HEK293 (cell line): ENCODE measurements around the gene FBXO9.

ENCODE experiments used
- CTCF ChIA-PET: fragments of 350-600 bp; formaldehyde crosslinking; extraction: SDS; loops from one replicate; lab custom pipeline; 2021; ENCODE audit warnings: antibody characterized with exemption; lab: Yijun Ruan, JAX
- POLR2A ChIA-PET: fragments of 300-600 bp; formaldehyde crosslinking; extraction: SDS; loops from one replicate; lab custom pipeline; 2020; ENCODE audit warnings: antibody characterized with exemption, inconsistent platforms; lab: Yijun Ruan, JAX
- H3K27ac ChIP-seq: fragments of 200-500 bp; sonication (Bioruptor generic); 2 replicates; pipeline ENCODE4 v1.5.1; 2014; ENCODE audit warnings: low read depth, low read length, control low read depth, inconsistent platforms; ENCODE audit errors: extremely low read depth
- H3K36me3 ChIP-seq, 2 experiments: fragments of 200-500 bp in 1 of 2; sonication (Bioruptor generic) in 1 of 2; 1 replicate in 1 of 2; 2 replicates in 1 of 2; pipeline ENCODE4 v1.5.1; 2014 to 2017; ENCODE audit warnings: inconsistent platforms in 2 of 2, low read length in 2 of 2; ENCODE audit not compliant: control insufficient read depth in 2 of 2, insufficient read depth in 1 of 2
- H3K4me1 ChIP-seq: fragments of 200-500 bp; sonication (Bioruptor generic); 2 replicates; pipeline ENCODE4 v1.5.1; 2014; ENCODE audit warnings: mild to moderate bottlenecking, low read length, inconsistent platforms; ENCODE audit not compliant: control insufficient read depth, insufficient read depth
- H3K4me3 ChIP-seq: 2 replicates; pipeline ENCODE4 v1.5.1; 2011; ENCODE audit warnings: low read depth, mild to moderate bottlenecking, control low read depth, low read length, moderate library complexity
- H3K9me3 ChIP-seq: fragments of 200-500 bp; sonication (Bioruptor generic); 2 replicates; pipeline ENCODE4 v1.5.1; 2014; ENCODE audit warnings: low read depth, low read length, inconsistent platforms; ENCODE audit not compliant: control insufficient read depth, insufficient read depth
- AEBP2 ChIP-seq: fragments of 450-650 bp; formaldehyde crosslinking; IDR thresholded peaks from 2 replicates; pipeline ENCODE4 v1.5.1; 2016; ENCODE audit warnings: missing biosample characterization, missing genetic modification characterization, borderline replicate concordance
- KLF8 ChIP-seq: fragments of 450-650 bp; formaldehyde crosslinking; IDR thresholded peaks from 2 replicates; pipeline ENCODE4 v1.5.1; 2016; ENCODE audit warnings: missing biosample characterization, missing genetic modification characterization
- MEIS1 ChIP-seq: sonication (generic); formaldehyde crosslinking; IDR thresholded peaks from 2 replicates; pipeline ENCODE4 v1.8.1; 2022; ENCODE audit warnings: missing genetic modification reagents, mild to moderate bottlenecking, borderline replicate concordance
- OVOL3 ChIP-seq: fragments of 450-650 bp; formaldehyde crosslinking; IDR thresholded peaks from 2 replicates; pipeline ENCODE4 v1.5.1; 2016; ENCODE audit warnings: missing biosample characterization, missing genetic modification characterization
- PRDM10 ChIP-seq: fragments of 450-650 bp; formaldehyde crosslinking; IDR thresholded peaks from 2 replicates; pipeline ENCODE4 v1.5.1; 2016; ENCODE audit warnings: missing biosample characterization, missing genetic modification characterization
- SP2 ChIP-seq: fragments of 450-650 bp; formaldehyde crosslinking; IDR thresholded peaks from 2 replicates; pipeline ENCODE4 v1.5.1; 2016; ENCODE audit warnings: missing biosample characterization, missing genetic modification characterization
- ZNF112 ChIP-seq: fragments of 450-650 bp; formaldehyde crosslinking; IDR thresholded peaks from 2 replicates; pipeline ENCODE4 v1.5.0; 2017; ENCODE audit warnings: missing biosample characterization, missing genetic modification characterization
- ZNF239 ChIP-seq: fragments of 450-650 bp; formaldehyde crosslinking; IDR thresholded peaks from 2 replicates; pipeline ENCODE4 v1.5.1; 2016; ENCODE audit warnings: missing biosample characterization, missing genetic modification characterization
- ZNF341 ChIP-seq: fragments of 450-650 bp; formaldehyde crosslinking; IDR thresholded peaks from 2 replicates; pipeline ENCODE4; 2016; ENCODE audit warnings: low read depth, missing biosample characterization, missing genetic modification characterization
- ZNF354C ChIP-seq: fragments of 450-650 bp; formaldehyde crosslinking; IDR thresholded peaks from 2 replicates; pipeline ENCODE4 v1.5.1; 2016; ENCODE audit warnings: missing biosample characterization, missing genetic modification characterization, low read depth, borderline replicate concordance
- ZNF37A ChIP-seq: fragments of 450-650 bp; IDR thresholded peaks from 2 replicates; pipeline ENCODE4 v1.5.1; 2018; ENCODE audit warnings: missing biosample characterization, missing genetic modification characterization
- ZNF394 ChIP-seq: fragments of 450-650 bp; formaldehyde crosslinking; IDR thresholded peaks from 2 replicates; pipeline ENCODE4 v1.5.1; 2016; ENCODE audit warnings: missing biosample characterization, missing genetic modification characterization, mild to moderate bottlenecking, moderate library complexity, borderline replicate concordance
- ZNF416 ChIP-seq: fragments of 450-650 bp; formaldehyde crosslinking; IDR thresholded peaks from 2 replicates; pipeline ENCODE4 v1.5.1; 2016; ENCODE audit warnings: missing biosample characterization, missing genetic modification characterization
- ZNF473 ChIP-seq: fragments of 450-650 bp; formaldehyde crosslinking; IDR thresholded peaks from 2 replicates; pipeline ENCODE4 v1.5.1; 2017; ENCODE audit warnings: missing biosample characterization, missing genetic modification characterization
- ZNF510 ChIP-seq: fragments of 450-650 bp; formaldehyde crosslinking; IDR thresholded peaks from 2 replicates; pipeline ENCODE4 v1.5.1; 2018; ENCODE audit warnings: mild to moderate bottlenecking, missing genetic modification characterization, missing biosample characterization; ENCODE audit not compliant: insufficient replicate concordance
- ZNF600 ChIP-seq: fragments of 450-650 bp; formaldehyde crosslinking; IDR thresholded peaks from 2 replicates; pipeline ENCODE4 v1.5.1; 2016; ENCODE audit warnings: missing biosample characterization, missing genetic modification characterization
- ZNF639 ChIP-seq: fragments of 450-650 bp; formaldehyde crosslinking; IDR thresholded peaks from 2 replicates; pipeline ENCODE4 v1.5.1; 2016; ENCODE audit warnings: missing biosample characterization, missing genetic modification characterization
- ZNF664 ChIP-seq: fragments of 450-650 bp; formaldehyde crosslinking; IDR thresholded peaks from 2 replicates; pipeline ENCODE4 v1.5.1; 2016; ENCODE audit warnings: missing biosample characterization, missing genetic modification characterization

The FBXO9 gene

GRCh38 chr6:53107091-53107490 is 41.9 kb downstream of the FBXO9 start (continued):
- TF ChIP-seq AEBP2 (no peak), ZNF416 (tag by site-specific recombination) (no peak), ZNF341 (tag by site-specific recombination) (no peak), ZNF473 (no peak), ZNF664 (tag by site-specific recombination) (no peak), PRDM10 (tag by site-specific recombination) (no peak), ZNF394 (tag by site-specific recombination) (no peak)
- TF ChIP-seq, all 188 proteins: peak for 0

- Histone ChIP-seq H3K4me3 (no peak overlapping the region), H3K9me3 (no peaks in the 10 kb centered on the region), H3K27ac (no peak overlapping the region), H3K4me1 (peaks cover 3% of the 10 kb centered on the region), H3K36me3 (no peaks in the 10 kb centered on the region)
- TF ChIP-seq KLF8 (tag by site-specific recombination): no peak
- CTCF ChIA-PET: interaction anchor here (0.5 kb wide), 1 partner anchor 62 kb away, joined by 4 read pairs; no protein-coding TSS in a partner anchor
- POLR2A ChIA-PET: no interaction called here
These were observed 44.4 kb downstream of the FBXO9 start for GRCh38 chr6:53109612-53110011.

- H3K27ac ChIP-seq: no peak overlapping the region
- POLR2A ChIA-PET: no interaction called here
These were observed 46.7 kb downstream of the FBXO9 start for GRCh38 chr6:53111865-53112264.

GRCh38 chr6:53112404-53112803 is 47.2 kb downstream of the FBXO9 start:
- TF ChIP-seq ZNF639 (tag by site-specific recombination) (no peak), ZNF37A (tag by site-specific recombination) (no peak)
- Histone ChIP-seq H3K9me3 (no peaks in the 10 kb centered on the region), H3K4me1 (peaks cover 3% of the 10 kb centered on the region), H3K27ac (no peak overlapping the region), H3K4me3 (no peak overlapping the region), H3K36me3 (no peaks in the 10 kb centered on the region)
- CTCF ChIA-PET: interaction anchor here (0.5 to 1.3 kb wide), 5 partner anchors 8 to 845 kb away, joined by 3 to 4 read pairs (median 3); no protein-coding TSS in a partner anchor
- POLR2A ChIA-PET: no interaction called here

More at GRCh38 chr6:53111865-53112264, 46.7 kb downstream of the FBXO9 start:
- no peak for TF ChIP-seq ZNF600 (tag by site-specific recombination)
- TF ChIP-seq ZNF510: no peak
- TF ChIP-seq ZNF239 (tag by site-specific recombination): no peak
- no peak for TF ChIP-seq MEIS1
- TF ChIP-seq ZNF354C (tag by site-specific recombination): no peak
- no peak for TF ChIP-seq SP2 (tag by site-specific recombination)
- no peak for TF ChIP-seq ZNF112
- TF ChIP-seq OVOL3 (tag by site-specific recombination): no peak
- TF ChIP-seq, all 188 proteins: peak for 0
- no peaks in the 10 kb centered on the region for H3K9me3 ChIP-seq
- no peak overlapping the region for H3K4me3 ChIP-seq
- CTCF ChIA-PET: interaction anchor here (0.5 to 1.3 kb wide), 6 partner anchors 7 to 845 kb away, joined by 3 to 5 read pairs (median 3); no protein-coding TSS in a partner anchor
- H3K4me1 ChIP-seq: peaks cover 3% of the 10 kb centered on the region
- no peaks in the 10 kb centered on the region for H3K36me3 ChIP-seq
